A549 (cell line): ENCODE measurements around the gene RELT. TPM values are rescaled to one million over a fixed set of nuclear protein-coding genes. Genes with fewer than 3 reads are reported as not detected.
A peak's percentile ranks its signal among the peaks of the same experiment; 100 is the strongest.

Experiments
- ATAC-seq, 2 experiments: fragments of 200-7000 bp in 1 of 2; fragments of >200 bp in 1 of 2; cut with Nextera tagmentation in 1 of 2; cut with Tn5 transposase in 1 of 2; 3 replicates each; pipeline versions ENCODE4 v1.8.0 to v1.9.1; 2018 to 2020; ENCODE audit warnings: mild to moderate bottlenecking in 1 of 2, moderate library complexity in 1 of 2
- CTCF ChIA-PET: fragments of 300-600 bp; sonication (Branson Sonifier 250); formaldehyde crosslinking; extraction: SDS; loops from one replicate; lab custom pipeline; 2021; ENCODE audit warnings: antibody characterized with exemption, inconsistent platforms; lab: Yijun Ruan, JAX
- POLR2A ChIA-PET: fragments of 350-600 bp; formaldehyde crosslinking; extraction: SDS; loops from one replicate; lab custom pipeline; 2021; ENCODE audit warnings: antibody characterized with exemption, inconsistent platforms; lab: Yijun Ruan, JAX
- DNase-seq, 2 experiments: peaks; one replicate each; pipeline versions ENCODE4 v3.0.0 to v3.0.0-alpha.2; 2011 to 2016; ENCODE audit warnings: low read depth in 1 of 2, low spot score in 1 of 2
- FAIRE-seq: peaks from 2 replicates; lab custom pipeline; 2011; peaks lifted over from hg19 to GRCh38; lab: Jason Lieb, UNC
- H3K27ac ChIP-seq, 2 experiments: fragments of >200 bp; sonication (Bioruptor Twin); formaldehyde crosslinking; 3 replicates each; pipeline ENCODE4 v1.5.1; 2016 to 2017
- H3K4me1 ChIP-seq: fragments of >200 bp; sonication (Bioruptor Twin); formaldehyde crosslinking; 3 replicates; pipeline ENCODE4 v1.6.1; 2016
- H3K4me2 ChIP-seq: fragments of >200 bp; sonication (Bioruptor Twin); formaldehyde crosslinking; 3 replicates; pipeline ENCODE4 v1.6.1; 2016
- H3K4me3 ChIP-seq: fragments of >200 bp; sonication (Bioruptor Twin); formaldehyde crosslinking; 3 replicates; pipeline ENCODE4 v1.5.1; 2016
- H3K9me3 ChIP-seq: fragments of >200 bp; sonication (Bioruptor Twin); formaldehyde crosslinking; 3 replicates; pipeline ENCODE4 v1.6.1; 2016
- BCL3 ChIP-seq: fragments of >200 bp; sonication (Bioruptor Twin); formaldehyde crosslinking; IDR thresholded peaks from 3 replicates; pipeline ENCODE4 v1.6.1; 2016
- BHLHE40 ChIP-seq: IDR thresholded peaks from 2 replicates; pipeline ENCODE4 v1.6.1; 2012; ENCODE audit warnings: low read depth, low read length, inconsistent platforms
- CBX2 ChIP-seq: fragments of 200-600 bp; sonication (generic); IDR thresholded peaks from 2 replicates; pipeline ENCODE4 v1.6.1; 2016; ENCODE audit warnings: low read depth, mild to moderate bottlenecking, borderline replicate concordance
- CEBPB ChIP-seq, 2 experiments: fragments of >200 bp in 1 of 2; sonication (Bioruptor Twin) in 1 of 2; formaldehyde crosslinking in 1 of 2; IDR thresholded peaks; 2 replicates each; pipeline ENCODE4 v1.6.1; 2012 to 2016
- EHF ChIP-seq: fragments of 250-450 bp; sonication (Bioruptor Pico); IDR thresholded peaks from 2 replicates; pipeline ENCODE4 v1.5.0; 2020; ENCODE audit warnings: mild to moderate bottlenecking
- EP300 ChIP-seq, 2 experiments: fragments of >200 bp; sonication (Bioruptor Twin); formaldehyde crosslinking; IDR thresholded peaks; 2 replicates in 1 of 2; 3 replicates in 1 of 2; pipeline ENCODE4 v1.6.1; 2016 to 2017
- FOSL2 ChIP-seq, 2 experiments: fragments of 450-650 bp in 1 of 2; fragments of >200 bp in 1 of 2; sonication (Bioruptor Twin) in 1 of 2; formaldehyde crosslinking; IDR thresholded peaks; 2 replicates each; pipeline versions ENCODE4 v1.5.0 to v1.6.1; 2016 to 2020; ENCODE audit warnings: mild to moderate bottlenecking in 1 of 2, moderate library complexity in 1 of 2
- FOXS1 ChIP-seq: fragments of 250-450 bp; sonication (Bioruptor Pico); IDR thresholded peaks from 2 replicates; pipeline ENCODE4 v1.5.0; 2020; ENCODE audit warnings: mild to moderate bottlenecking, moderate library complexity
- HDAC2 ChIP-seq: fragments of 200-600 bp; sonication (generic); IDR thresholded peaks from 2 replicates; pipeline ENCODE4 v1.6.1; 2016
- HES2 ChIP-seq: fragments of >200 bp; sonication (Bioruptor Twin); formaldehyde crosslinking; IDR thresholded peaks from 2 replicates; pipeline ENCODE4 v1.6.1; 2016
- HEYL ChIP-seq: fragments of 250-450 bp; sonication (Bioruptor Pico); IDR thresholded peaks from 2 replicates; pipeline ENCODE4 v1.8.0; 2021; ENCODE audit warnings: mild to moderate bottlenecking, moderate library complexity
- HOXA7 ChIP-seq: fragments of 250-450 bp; sonication (Bioruptor Pico); IDR thresholded peaks from 2 replicates; pipeline ENCODE4 v1.5.0; 2020; ENCODE audit warnings: mild to moderate bottlenecking, moderate library complexity
- HOXB5 ChIP-seq: fragments of 250-450 bp; sonication (Bioruptor Pico); IDR thresholded peaks from 2 replicates; pipeline ENCODE4 v1.5.0; 2020; ENCODE audit warnings: mild to moderate bottlenecking, moderate library complexity
- JUNB ChIP-seq: fragments of >200 bp; sonication (Bioruptor Twin); formaldehyde crosslinking; IDR thresholded peaks from 2 replicates; pipeline ENCODE4 v1.6.1; 2016
- KDM5A ChIP-seq: fragments of 200-600 bp; sonication (generic); IDR thresholded peaks from 2 replicates; pipeline ENCODE4 v1.6.1; 2016; ENCODE audit warnings: antibody characterized with exemption, mild to moderate bottlenecking
- MAZ ChIP-seq: fragments of 150-350 bp; IDR thresholded peaks from 2 replicates; pipeline ENCODE4 v1.6.1; 2014; ENCODE audit warnings: antibody characterized with exemption, low read depth, low read length, borderline replicate concordance
- NFE2L2 ChIP-seq: fragments of 150-350 bp; conservative IDR thresholded peaks from 2 replicates; pipeline ENCODE4 v1.6.1; 2014; ENCODE audit warnings: low read length
- PHF8 ChIP-seq: fragments of 200-600 bp; sonication (generic); IDR thresholded peaks from 2 replicates; pipeline ENCODE4 v1.6.1; 2016; ENCODE audit warnings: low read depth, mild to moderate bottlenecking, antibody characterized with exemption, moderate library complexity, borderline replicate concordance
- POLR2A ChIP-seq: IDR thresholded peaks from 2 replicates; pipeline ENCODE4 v1.6.1; 2012; ENCODE audit warnings: mild to moderate bottlenecking, low read length
- POLR2AphosphoS2 ChIP-seq: conservative IDR thresholded peaks from 2 replicates; pipeline ENCODE4 v1.6.1; 2012; ENCODE audit warnings: low read length, improper control_type of control experiment, inconsistent platforms
- RFX5 ChIP-seq: fragments of 450-650 bp; IDR thresholded peaks from 2 replicates; pipeline ENCODE4 v1.7.1; 2014; ENCODE audit warnings: antibody characterized with exemption, mild to moderate bottlenecking, moderate library complexity
- SMC3 ChIP-seq: fragments of >200 bp; sonication (Bioruptor Twin); formaldehyde crosslinking; IDR thresholded peaks from 3 replicates; pipeline ENCODE4 v1.6.1; 2018; ENCODE audit warnings: inconsistent platforms
- TP53 ChIP-seq: fragments of 250-450 bp; sonication (Bioruptor Pico); IDR thresholded peaks from 2 replicates; pipeline ENCODE4 v1.5.0; 2021; ENCODE audit warnings: mild to moderate bottlenecking, moderate library complexity
- ZC3H11A ChIP-seq: fragments of 450-650 bp; IDR thresholded peaks from 2 replicates; pipeline ENCODE4 v1.6.1; 2014; ENCODE audit warnings: antibody characterized with exemption, mild to moderate bottlenecking
- whole genome bisulfite sequencing: methylation state at CpG from one replicate; pipeline ENCODE4 v1.1.6; 2017; ENCODE audit errors: missing lambda C conversion rate; 5-methylcytosine and 5-hydroxymethylcytosine counted together
- polyA plus RNA-seq, 4 experiments: library from polyadenylated mRNA; depleted of rRNA in 3 of 4; stranded (reverse); fragments of >200 nt; fragmentation: RNase III in 1 of 4; extraction: RNeasy Plus Mini Kit Qiagen cat#74134 plus additional on column Dnase treatment in 1 of 4; gene quantifications; 2 replicates in 3 of 4; 3 replicates in 1 of 4; pipeline ENCODE4 v1.2.3, GENCODE V29; 2011 to 2017
- TF ChIP-seq, protein P1 (sequence below): IDR thresholded peaks from 2 replicates; pipeline ENCODE4 v1.6.1; 2012

Gene RELT
- polyA plus RNA-seq, 2 of the 4 experiments (the other 2 are of a cell fraction), result 2.9 to 5.2 TPM

- Histone ChIP-seq H3K27ac (no peak overlapping the region), H3K4me2 (no peak overlapping the region), H3K9me3 (no peaks in the 10 kb centered on the region), H3K4me3 (no peak overlapping the region), H3K4me1 (peaks cover 60% of the 10 kb centered on the region)
- DNase-seq (no peak), ATAC-seq (no peak), FAIRE-seq (no peak)
- WGBS, result 98% methylated on average over 4 of the region's 7 CpGs
- CTCF ChIA-PET, result interaction anchor here (2.7 to 39.3 kb wide), 3 partner anchors 11 to 279 kb away, joined by 10 to 667 read pairs (median 667); partner anchors contain the start of gene RELT
- POLR2A ChIA-PET, result no interaction called here
- no peak for TF ChIP-seq BHLHE40
- no peak for TF ChIP-seq HOXB5 (CRISPR knock-in tag)
- no peak for TF ChIP-seq PHF8
- TF ChIP-seq BCL3, result no peak
- no peak for TF ChIP-seq HDAC2
- no peak for TF ChIP-seq HEYL (CRISPR knock-in tag)
- TF ChIP-seq RFX5, result no peak
- no peak for TF ChIP-seq FOXS1 (CRISPR knock-in tag)
- no peak for TF ChIP-seq CBX2
- TF ChIP-seq KDM5A, result no peak
- TF ChIP-seq JUNB, result no peak
- no peak for TF ChIP-seq CEBPB (IDR thresholded peaks at IDR 0.05)
- TF ChIP-seq, protein P1, sequence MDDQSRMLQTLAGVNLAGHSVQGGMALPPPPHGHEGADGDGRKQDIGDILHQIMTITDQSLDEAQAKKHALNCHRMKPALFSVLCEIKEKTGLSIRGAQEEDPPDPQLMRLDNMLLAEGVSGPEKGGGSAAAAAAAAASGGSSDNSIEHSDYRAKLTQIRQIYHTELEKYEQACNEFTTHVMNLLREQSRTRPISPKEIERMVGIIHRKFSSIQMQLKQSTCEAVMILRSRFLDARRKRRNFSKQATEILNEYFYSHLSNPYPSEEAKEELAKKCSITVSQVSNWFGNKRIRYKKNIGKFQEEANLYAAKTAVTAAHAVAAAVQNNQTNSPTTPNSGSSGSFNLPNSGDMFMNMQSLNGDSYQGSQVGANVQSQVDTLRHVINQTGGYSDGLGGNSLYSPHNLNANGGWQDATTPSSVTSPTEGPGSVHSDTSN, result no peak
- no peak for TF ChIP-seq POLR2A
- TF ChIP-seq ZC3H11A, result no peak
Observed at GRCh38 chr11:73382183-73382582, 6.0 kb downstream of the RELT start.

DNA sequence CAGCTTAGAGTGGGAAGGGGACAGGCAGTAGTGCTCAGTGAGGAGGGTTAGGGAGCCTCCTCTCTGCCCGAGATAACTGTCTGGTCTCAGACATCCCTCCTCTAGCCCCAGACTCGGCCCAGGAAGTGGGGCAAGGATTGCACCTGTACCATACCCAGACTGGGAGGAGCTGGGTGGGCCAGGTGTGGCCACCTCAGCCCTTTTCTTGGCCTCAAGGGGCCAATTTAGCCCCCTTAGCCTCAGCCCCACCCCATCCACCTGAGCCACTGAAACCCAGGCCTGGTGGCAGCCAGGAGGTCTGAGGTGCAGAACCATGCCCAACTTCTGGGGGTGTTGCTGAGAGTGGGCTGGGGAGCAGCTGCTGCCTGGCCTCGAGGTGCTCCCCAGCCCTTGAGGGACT, 6.5 kb downstream of the RELT start:
- no peak for ATAC-seq
- CTCF ChIA-PET, result interaction anchor here (0.6 to 39.3 kb wide), 6 partner anchors 10 to 278 kb away, joined by 3 to 667 read pairs (median 15); partner anchors contain the start of gene RELT
- WGBS, result 83% methylated on average over 3 of the region's 3 CpGs
- H3K4me1 ChIP-seq, result peaks cover 60% of the 10 kb centered on the region
- no peak for FAIRE-seq
- no peaks in the 10 kb centered on the region for H3K9me3 ChIP-seq
- TF ChIP-seq FOSL2 (IDR thresholded peaks at IDR 0.05) (no peak), FOSL2 (CRISPR knock-in tag; IDR thresholded peaks at IDR 0.05) (no peak), NFE2L2 (no peak), TP53 (CRISPR knock-in tag) (no peak), BHLHE40 (no peak), EP300 (IDR thresholded peaks at IDR 0.05) (no peak), MAZ (no peak), SMC3 (no peak), POLR2AphosphoS2 (no peak), HOXA7 (CRISPR knock-in tag) (no peak), EHF (no peak), HES2 (no peak)
- no peak overlapping the region for H3K4me2 ChIP-seq
- DNase-seq, result no peak
- H3K27ac ChIP-seq, result peak overlapping the region in 1 of 2 experiments; percentile 80; a peak in 1 of 6 replicates
- POLR2A ChIA-PET, result no interaction called here
- no peak overlapping the region for H3K4me3 ChIP-seq
